ENCODE data around the gene FOSL2. TPM values are rescaled to one million over a fixed set of nuclear protein-coding genes. Genes with fewer than 3 reads are reported as not detected.

Gene FOSL2
- total and polyA plus RNA-seq, 10 of the 15 experiments (the other 5 are each of a cell fraction or from before 2014, with no cell fraction given), result 0.05 to 1.3 (median 0.34) TPM

GRCh38 chr2:28343971-28344715 lies 48.5 kb upstream of the FOSL2 start:
- H3K4me2 ChIP-seq (ENCODE audit: control insufficient read depth, insufficient read depth), result no peak overlapping the region
- DNase-seq (ENCODE audit: low read depth, low spot score), result no peak
- H3K9ac ChIP-seq (ENCODE audit: control insufficient read depth, insufficient read depth, low read length), result no peak overlapping the region
- BruUV-seq (replicated peaks), result no TSS peak
- H3K4me3 ChIP-seq, result no peak overlapping the region
- no peak overlapping the region for H3K27ac ChIP-seq (ENCODE audit: control insufficient read depth, insufficient read depth)
- no peaks in the 10 kb centered on the region for H3K79me2 ChIP-seq (ENCODE audit: control insufficient read depth, insufficient read depth, low read length)
- ATAC-seq, result no peak
- POLR2A ChIA-PET, result no interaction called here
- RAD21 ChIA-PET (ENCODE audit: unreplicated experiment), result no interaction called here
- no peak for FAIRE-seq
- no peaks in the 10 kb centered on the region for H4K20me1 ChIP-seq (ENCODE audit: control insufficient read depth, insufficient read depth)
- H3K4me1 ChIP-seq (ENCODE audit: control insufficient read depth, insufficient read depth, low read length), result no peaks in the 10 kb centered on the region
- in situ Hi-C loops (cut with MboI) (no loop called here), intact Hi-C loops (cut with micrococcal nuclease; ENCODE audit: unreplicated experiment) (no loop called here)
- CTCF ChIA-PET, result no interaction called here
- H3K27me3 ChIP-seq (replicated peaks in 1 of 2; ENCODE audit: control insufficient read depth in 2 of 2, insufficient read depth in 2 of 2, low read length in 1 of 2), result no peaks in the 10 kb centered on the region
- H3K9me3 ChIP-seq (replicated peaks; ENCODE audit: control insufficient read depth, insufficient read depth, low read length), result no peaks in the 10 kb centered on the region
- H2AFZ ChIP-seq (ENCODE audit: control insufficient read depth, low read depth, low read length), result no peak overlapping the region
- no peak for TF ChIP-seq ZBTB33 (IDR thresholded peaks at IDR 0.05)
- TF ChIP-seq POLR2AphosphoS5 (IDR thresholded peaks at IDR 0.05; ENCODE audit: low read length), result no peak
- TF ChIP-seq IRF5 (IDR thresholded peaks at IDR 0.05; ENCODE audit: borderline replicate concordance), result no peak
- no peak for TF ChIP-seq RBBP5 (conservative IDR thresholded peaks at IDR 0.05)
- TF ChIP-seq SIX5 (IDR thresholded peaks at IDR 0.05; ENCODE audit: low read depth, low read length, severe bottlenecking), result no peak
- no peak for TF ChIP-seq SUZ12 (IDR thresholded peaks at IDR 0.05; ENCODE audit: unreplicated experiment)
- no peak for TF ChIP-seq HDAC6 (IDR thresholded peaks at IDR 0.05; ENCODE audit: unreplicated experiment)
- no peak for TF ChIP-seq ZNF217 (IDR thresholded peaks at IDR 0.05)
- TF ChIP-seq ZSCAN29 (IDR thresholded peaks at IDR 0.05), result no peak
- no peak for TF ChIP-seq NFIC (IDR thresholded peaks at IDR 0.05; ENCODE audit: low read depth, low read length)
- TF ChIP-seq SRF (IDR thresholded peaks at IDR 0.05; ENCODE audit: low read depth in 2 of 2, low read length in 2 of 2), result no peak
- TF ChIP-seq MYC (IDR thresholded peaks at IDR 0.05; ENCODE audit: insufficient read depth, insufficient read length, insufficient replicate concordance, low read length, severe bottlenecking), result no peak
- TF ChIP-seq ATF2 (IDR thresholded peaks at IDR 0.05; ENCODE audit: low read length), result no peak
- no peak for TF ChIP-seq BACH1 (IDR thresholded peaks at IDR 0.05; ENCODE audit: borderline replicate concordance)
- TF ChIP-seq MEF2A (IDR thresholded peaks at IDR 0.05; ENCODE audit: insufficient read depth, low read depth, low read length), result no peak
- TF ChIP-seq ETV6 (conservative IDR thresholded peaks at IDR 0.05 in 1 of 2, IDR thresholded peaks at IDR 0.05 in 1 of 2; ENCODE audit: borderline replicate concordance in 1 of 2, low read depth in 1 of 2), result no peak
- SMC1A ChIA-PET (ENCODE audit: uncharacterized antibody, unreplicated experiment), result no interaction called here
- H3K36me3 ChIP-seq (ENCODE audit: control insufficient read depth in 2 of 2, insufficient read depth in 2 of 2, low read length in 1 of 2), result no peaks in the 10 kb centered on the region
- WGBS (ENCODE audit: insufficient coverage, insufficient replicate concordance, low lambda C conversion rate, missing lambda C conversion rate), result 58% methylated on average over 18 of the region's 20 CpGs

All from GM12878 (cell line).